PC-9 (cell line): ENCODE measurements around the gene GPR89A.
"Not testable (repeated sequence)": the region's sequence is repeated elsewhere in the genome, so short reads cannot be mapped to it uniquely, and the experiment has no call there.

Experiments used
- CTCF ChIP-seq: fragments of 200-600 bp; sonication (generic); conservative IDR thresholded peaks from 2 replicates; pipeline ENCODE4 v1.6.1; 2017; ENCODE audit warnings: mixed run types, antibody characterized with exemption, mild to moderate bottlenecking, moderate library complexity
- EZH2 ChIP-seq: fragments of 200-600 bp; sonication (generic); IDR thresholded peaks from 2 replicates; pipeline ENCODE4 v1.8.0; 2017; ENCODE audit warnings: antibody characterized with exemption, low read depth

- TF ChIP-seq CTCF, EZH2: not testable (repeated sequence)
These were observed 65.4 kb downstream of the GPR89A start for GRCh38 chr1:145673217-145673616.
